GM12878 (cell line): ENCODE measurements around the gene SLC5A1.

Experiments used
- ATF3 ChIP-seq: IDR thresholded peaks from 2 replicates; pipeline ENCODE4 v1.6.1; 2011; ENCODE audit warnings: low read depth, mild to moderate bottlenecking, low read length, moderate library complexity, borderline replicate concordance; ENCODE audit errors: extremely low read depth
- CTCF ChIP-seq, 3 experiments: IDR thresholded peaks in 2 of 3; conservative IDR thresholded peaks in 1 of 3; 2 replicates each; pipeline ENCODE4 v1.5.1; 2011; ENCODE audit warnings: low read depth in 3 of 3, low read length in 3 of 3, mild to moderate bottlenecking in 3 of 3, control low read depth in 2 of 3, moderate library complexity in 2 of 3, inconsistent platforms in 1 of 3, mixed read lengths in 1 of 3; ENCODE audit not compliant: control insufficient read depth in 2 of 3, insufficient read depth in 1 of 3; ENCODE audit errors: extremely low read depth in 1 of 3
- E2F4 ChIP-seq: IDR thresholded peaks from 2 replicates; pipeline ENCODE4 v1.6.1; 2012; ENCODE audit warnings: low read depth, low read length, improper control_type of control experiment
- MAX ChIP-seq: IDR thresholded peaks from 2 replicates; pipeline ENCODE4 v1.6.1; 2012; ENCODE audit warnings: low read depth, low read length, improper control_type of control experiment
- NFYA ChIP-seq: IDR thresholded peaks from 2 replicates; pipeline ENCODE4 v1.6.1; 2011; ENCODE audit warnings: low read depth, mild to moderate bottlenecking, low read length, improper control_type of control experiment, borderline replicate concordance

- no peak for TF ChIP-seq CTCF (IDR thresholded peaks at IDR 0.05 in 2 of 3, conservative IDR thresholded peaks at IDR 0.05 in 1 of 3; ENCODE audit: control insufficient read depth in 2 of 3, extremely low read depth in 1 of 3, insufficient read depth in 1 of 3, low read depth in 3 of 3, low read length in 3 of 3)
- no peak for TF ChIP-seq ATF3
- TF ChIP-seq E2F4 = no peak
- TF ChIP-seq MAX = no peak
- no peak for TF ChIP-seq NFYA
Measured at GRCh38 chr22:32082331-32082730, 39.3 kb downstream of the SLC5A1 start.
